Bronchial epithelial cell (primary cell): ENCODE measurements around the gene FBXO11. TPM values are rescaled to one million over a fixed set of nuclear protein-coding genes. Genes with fewer than 3 reads are reported as not detected.
"Not testable (repeated sequence)": the region's sequence is repeated elsewhere in the genome, so short reads cannot be mapped to it uniquely, and the experiment has no call there.

Source experiments
- DNase-seq: peaks from one replicate; pipeline ENCODE4 v3.0.0-alpha.2; 2010; ENCODE audit warnings: low read depth
- FAIRE-seq: peaks from 2 replicates; lab custom pipeline; 2011; peaks lifted over from hg19 to GRCh38; lab: Jason Lieb, UNC
- H3K27me3 ChIP-seq: 2 replicates; pipeline ENCODE4 v1.5.1; 2011; ENCODE audit warnings: low read length; ENCODE audit not compliant: control insufficient read depth, insufficient read depth
- H3K36me3 ChIP-seq: 2 replicates; pipeline ENCODE4 v1.5.1; 2011; ENCODE audit warnings: low read length; ENCODE audit not compliant: control insufficient read depth, insufficient read depth
- H3K4me3 ChIP-seq: 2 replicates; pipeline ENCODE4 v1.5.1; 2011; ENCODE audit warnings: mild to moderate bottlenecking, low read depth, low read length, control low read depth
- CTCF ChIP-seq: IDR thresholded peaks from 2 replicates; pipeline ENCODE4 v1.5.1; 2011; ENCODE audit warnings: mild to moderate bottlenecking, moderate library complexity, low read length, control low read depth, inconsistent platforms; ENCODE audit not compliant: insufficient read depth, severe bottlenecking
- total RNA-seq: library from RNA; depleted of rRNA; stranded (reverse); fragments of >200 nt; gene quantifications from 2 replicates; pipeline ENCODE4 v1.2.1, GENCODE V29; 2014

The FBXO11 gene
- total RNA-seq, 1 donor from 2014 or later: 39.8 TPM

- H3K4me3 ChIP-seq: no peak overlapping the region
- no peak for TF ChIP-seq CTCF
- DNase-seq (no peak), FAIRE-seq (no peak)
- H3K36me3 ChIP-seq: peaks cover 1% of the 10 kb centered on the region
- no peaks in the 10 kb centered on the region for H3K27me3 ChIP-seq
These were observed 41.7 kb downstream of the FBXO11 start for GRCh38 chr2:47864566-47864965.

- no peak for TF ChIP-seq CTCF
- Histone ChIP-seq H3K36me3 (no peaks in the 10 kb centered on the region), H3K27me3 (no peaks in the 10 kb centered on the region), H3K4me3 (no peak overlapping the region)
- FAIRE-seq: no peak
- DNase-seq: no peak
These were observed 43.3 kb downstream of the FBXO11 start for GRCh38 chr2:47862949-47863348.

- H3K36me3 ChIP-seq, H3K27me3 ChIP-seq, H3K4me3 ChIP-seq, FAIRE-seq: not testable (repeated sequence)
- peak; percentile 17 for DNase-seq
These were observed 53.1 kb downstream of the FBXO11 start for GRCh38 chr2:47853067-47853777.

GRCh38 chr2:47850198-47850597 is 56.1 kb downstream of the FBXO11 start:
- H3K36me3 ChIP-seq: no peaks in the 10 kb centered on the region
- no peak overlapping the region for H3K4me3 ChIP-seq
- no peak for TF ChIP-seq CTCF
- no peak for DNase-seq
- H3K27me3 ChIP-seq: no peaks in the 10 kb centered on the region
- no peak for FAIRE-seq

GRCh38 chr2:47849368-47849767 is 56.9 kb downstream of the FBXO11 start:
- FAIRE-seq: no peak
- H3K27me3 ChIP-seq: no peaks in the 10 kb centered on the region
- no peak overlapping the region for H3K4me3 ChIP-seq
- no peak for DNase-seq
- H3K36me3 ChIP-seq: no peaks in the 10 kb centered on the region
- no peak for TF ChIP-seq CTCF

- Histone ChIP-seq H3K4me3 (no peak overlapping the region), H3K36me3 (no peaks in the 10 kb centered on the region), H3K27me3 (no peaks in the 10 kb centered on the region)
- TF ChIP-seq CTCF: no peak
- DNase-seq: no peak
- no peak for FAIRE-seq
These were observed 62.1 kb downstream of the FBXO11 start for GRCh38 chr2:47844162-47844561.
